ENCODE measurements around the gene RNF225.

DNA sequence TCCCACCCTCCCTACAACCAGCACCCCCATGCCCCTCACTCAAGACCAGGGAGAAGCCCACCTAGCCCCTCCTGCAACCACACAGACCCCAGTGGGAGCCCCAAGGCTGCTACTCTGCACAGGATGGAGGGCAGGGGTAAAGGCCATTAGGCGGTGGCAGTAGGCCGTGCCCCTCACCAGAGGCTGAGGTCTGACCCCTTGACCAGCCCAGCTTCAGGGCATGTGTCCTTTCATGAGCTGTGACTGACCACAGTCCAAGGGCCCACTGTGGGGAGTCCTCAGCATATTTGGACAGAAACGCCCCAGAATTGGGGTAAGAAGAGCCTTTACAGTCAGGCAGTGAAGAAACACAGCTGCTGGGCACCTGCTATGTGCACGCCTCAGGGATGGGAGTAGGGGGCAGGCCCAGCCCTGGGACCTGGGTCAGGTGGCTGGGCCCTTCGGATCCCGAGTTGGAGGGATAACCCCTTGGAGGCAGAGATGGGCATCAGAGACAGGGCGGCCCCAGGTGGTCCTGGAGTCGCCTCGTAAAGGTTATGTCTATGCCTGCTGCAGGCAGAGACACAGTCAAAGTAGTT, 10.1 kb upstream of the RNF225 start:
- TF ChIP-seq POLR2A (IDR thresholded peaks at IDR 0.05), result no peak
- TF ChIP-seq CTCF (IDR thresholded peaks at IDR 0.05), result no peak
